CD4-positive, alpha-beta T cell (primary cell): ENCODE data around the gene DLGAP3. TPM values are rescaled to one million over a fixed set of nuclear protein-coding genes. Genes with fewer than 3 reads are reported as not detected.
A peak's percentile ranks its signal among the peaks of the same experiment; 100 is the strongest.

ENCODE experiments used
- ATAC-seq: fragments of 200-7000 bp; cut with Tn5 transposase; one replicate; pipeline ENCODE4 v1.10.0; 2022; ENCODE audit warnings: mild to moderate bottlenecking; ENCODE audit not compliant: poor library complexity
- CTCF ChIA-PET: fragments of 350-600 bp; sonication (Branson Sonifier 250); formaldehyde crosslinking; loops from one replicate; lab custom pipeline; 2021; ENCODE audit warnings: antibody characterized with exemption, inconsistent platforms; lab: Charles Lee
- POLR2A ChIA-PET: fragments of 350-600 bp; sonication (Branson Sonifier 250); formaldehyde crosslinking; loops from one replicate; lab custom pipeline; 2021; ENCODE audit warnings: antibody characterized with exemption, inconsistent platforms; lab: Charles Lee
- DNase-seq, 14 experiments: peaks; one replicate each; pipeline ENCODE4 v3.0.0-alpha.2; 2013 to 2020; ENCODE audit warnings: mixed read lengths in 2 of 14
- H3K27ac ChIP-seq, 2 donors: one replicate each; pipeline versions ENCODE4 v1.5.1 to v1.7.0; 2013; ENCODE audit warnings: low read length in 2 of 2, low read depth in 1 of 2, mild to moderate bottlenecking in 1 of 2
- H3K27me3 ChIP-seq, 2 experiments: 1 replicate in 1 of 2; 2 replicates in 1 of 2; pipeline versions ENCODE4 v1.6.1 to v1.7.0; 2013; ENCODE audit warnings: low read length in 2 of 2, control low read depth in 1 of 2, mild to moderate bottlenecking in 1 of 2, moderate library complexity in 1 of 2; ENCODE audit not compliant: insufficient read depth in 2 of 2, control insufficient read depth in 1 of 2
- H3K36me3 ChIP-seq: one replicate; pipeline ENCODE4 v1.6.1; 2013; ENCODE audit warnings: low read length, control low read depth; ENCODE audit not compliant: insufficient read depth
- H3K4me1 ChIP-seq: one replicate; pipeline ENCODE4 v1.6.1; 2013; ENCODE audit warnings: low read length, control low read depth; ENCODE audit not compliant: insufficient read depth
- H3K4me3 ChIP-seq: one replicate; pipeline ENCODE4 v1.5.1; 2013; ENCODE audit warnings: mild to moderate bottlenecking, low read length, moderate library complexity
- H3K9me3 ChIP-seq, 2 experiments: 1 replicate in 1 of 2; 2 replicates in 1 of 2; pipeline versions ENCODE4 v1.6.1 to v1.7.0; 2013; ENCODE audit warnings: low read length in 2 of 2, mild to moderate bottlenecking in 2 of 2, control low read depth in 1 of 2, moderate library complexity in 1 of 2; ENCODE audit not compliant: control insufficient read depth in 1 of 2, insufficient read depth in 1 of 2
- H3K27ac Mint-ChIP-seq: one replicate; pipeline ENCODE4 v1.8.0; 2020; ENCODE audit warnings: mixed read lengths
- H3K27me3 Mint-ChIP-seq: one replicate; pipeline ENCODE4 v1.8.0; 2021; ENCODE audit warnings: mixed read lengths
- H3K36me3 Mint-ChIP-seq: one replicate; pipeline ENCODE4 v1.8.0; 2021; ENCODE audit warnings: low read depth, mixed read lengths
- H3K4me1 Mint-ChIP-seq: one replicate; pipeline ENCODE4 v1.8.0; 2021; ENCODE audit warnings: low read depth, mixed read lengths
- H3K4me3 Mint-ChIP-seq: one replicate; pipeline ENCODE4 v1.8.0; 2020; ENCODE audit warnings: mild to moderate bottlenecking, mixed read lengths
- H3K9me3 Mint-ChIP-seq: one replicate; pipeline ENCODE4 v1.8.0; 2020; ENCODE audit warnings: mixed read lengths
- CTCF ChIP-seq: fragments of 200-600 bp; IDR thresholded peaks from one replicate; pipeline ENCODE4 v1.8.0; 2022; ENCODE audit warnings: antibody characterized with exemption, mild to moderate bottlenecking
- intact Hi-C, 2 experiments: fragments of 100-400 bp; cut with DNase I in 1 of 2; cut with micrococcal nuclease in 1 of 2; formaldehyde crosslinking; loops; one replicate each; pipeline versions ENCODE4 v1.15.1 to v1.9.0; 2023 to 2025; cut with DNase I, micrococcal nuclease
- total RNA-seq, 174 experiments: library from RNA in 2 of 174; stranded (reverse) in 2 of 174; gene quantifications; one replicate each; pipeline ENCODE4 v1.2.3 and lab custom pipeline; 2021 to 2026

DLGAP3 gene
- total RNA-seq, 2 experiments from 2014 or later: 0.34 to 0.44 TPM

- Histone ChIP-seq H3K27me3 (peaks cover 35 to 45% of the 10 kb centered on the region in 2 experiments), H3K4me3 (no peak overlapping the region), H3K9me3 (peaks cover 12 to 14% of the 10 kb centered on the region in 2 experiments), H3K4me1 (peaks cover 13% of the 10 kb centered on the region), H3K36me3 (no peaks in the 10 kb centered on the region), H3K27ac (no peak overlapping the region)
- intact Hi-C loops: loop anchor here in 1 of 2 experiments (10.0 kb wide), 1 partner anchor 1447 kb away; no protein-coding TSS in a partner anchor
- DNase-seq: no peak
- no peak for TF ChIP-seq CTCF
- no peak for ATAC-seq
- H3K36me3 Mint-ChIP-seq: no peaks in the 10 kb centered on the region
- ChIA-PET POLR2A (no interaction called here), CTCF (no interaction called here)
- H3K9me3 Mint-ChIP-seq: peaks cover 2% of the 10 kb centered on the region
- H3K27me3 Mint-ChIP-seq: peaks cover 65% of the 10 kb centered on the region
- H3K4me3 Mint-ChIP-seq: no peak overlapping the region
- no peak overlapping the region for H3K27ac Mint-ChIP-seq
- H3K4me1 Mint-ChIP-seq: peaks cover 3% of the 10 kb centered on the region
Observed at GRCh38 chr1:34887593-34887992, 41.9 kb downstream of the DLGAP3 start.

- H3K36me3 ChIP-seq: no peaks in the 10 kb centered on the region
- TF ChIP-seq CTCF: no peak
- peak overlapping the region; percentile 55 for H3K4me3 ChIP-seq
- intact Hi-C loops: loop anchor here in 1 of 2 experiments (10.0 kb wide), 1 partner anchor 1449 kb away; no protein-coding TSS in a partner anchor
- Mint-ChIP-seq H3K4me3 (peak overlapping the region; percentile 38), H3K4me1 (peaks cover 3% of the 10 kb centered on the region), H3K27ac (no peak overlapping the region), H3K27me3 (peaks cover 74% of the 10 kb centered on the region), H3K9me3 (no peaks in the 10 kb centered on the region), H3K36me3 (no peaks in the 10 kb centered on the region)
- DNase-seq (peak in 9 of 14 experiments; percentile 26 to 67 (median 36)), ATAC-seq (peak; percentile 62)
- H3K27me3 ChIP-seq: peaks cover 31 to 50% of the 10 kb centered on the region in 2 experiments
- POLR2A ChIA-PET: interaction anchor here (0.9 to 1.8 kb wide), 2 partner anchors 19 to 26 kb away, joined by 4 read pairs; partner anchors contain the start of gene SMIM12
- peaks cover 13% of the 10 kb centered on the region for H3K4me1 ChIP-seq
- CTCF ChIA-PET: no interaction called here
- no peak overlapping the region for H3K27ac ChIP-seq
- H3K9me3 ChIP-seq: peaks cover 7 to 11% of the 10 kb centered on the region in 2 experiments
Observed at GRCh38 chr1:34885405-34886247, 43.8 kb downstream of the DLGAP3 start.

- no peak for ATAC-seq
- H3K4me3 Mint-ChIP-seq: peak overlapping the region; percentile 76
Observed at GRCh38 chr1:34884961-34885360, 44.5 kb downstream of the DLGAP3 start.

More at GRCh38 chr1:34884961-34885360, 44.5 kb downstream of the DLGAP3 start:
- peaks cover 13% of the 10 kb centered on the region for H3K4me1 ChIP-seq
- TF ChIP-seq CTCF: no peak
- H3K27me3 Mint-ChIP-seq: peaks cover 71% of the 10 kb centered on the region
- peaks cover 3% of the 10 kb centered on the region for H3K4me1 Mint-ChIP-seq
- H3K4me3 ChIP-seq: peak overlapping the region; percentile 55
- intact Hi-C loops: loop anchor here in 1 of 2 experiments (10.0 kb wide), 1 partner anchor 1450 kb away; no protein-coding TSS in a partner anchor
- ChIA-PET CTCF (no interaction called here), POLR2A (interaction anchor here (0.9 to 1.9 kb wide), 3 partner anchors 18 to 25 kb away, joined by 4 read pairs; partner anchors contain the start of gene SMIM12)
- H3K27ac ChIP-seq: no peak overlapping the region
- no peaks in the 10 kb centered on the region for H3K36me3 Mint-ChIP-seq
- no peaks in the 10 kb centered on the region for H3K36me3 ChIP-seq
- H3K27ac Mint-ChIP-seq: no peak overlapping the region
- H3K9me3 Mint-ChIP-seq: no peaks in the 10 kb centered on the region
- H3K27me3 ChIP-seq: peaks cover 29 to 47% of the 10 kb centered on the region in 2 experiments
- no peak for DNase-seq
- H3K9me3 ChIP-seq: peaks cover 7 to 11% of the 10 kb centered on the region in 2 experiments
